NT2/D1 (cell line): Measurements from ENCODE around the gene RPTOR.

ENCODE experiments used
- YY1 ChIP-seq: IDR thresholded peaks from 2 replicates; pipeline ENCODE4 v1.6.1; 2011; ENCODE audit not compliant: insufficient read length, insufficient read depth
- ZNF274 ChIP-seq: IDR thresholded peaks from 2 replicates; pipeline ENCODE4 v1.6.1; 2011; ENCODE audit warnings: mild to moderate bottlenecking, low read depth, low read length

DNA sequence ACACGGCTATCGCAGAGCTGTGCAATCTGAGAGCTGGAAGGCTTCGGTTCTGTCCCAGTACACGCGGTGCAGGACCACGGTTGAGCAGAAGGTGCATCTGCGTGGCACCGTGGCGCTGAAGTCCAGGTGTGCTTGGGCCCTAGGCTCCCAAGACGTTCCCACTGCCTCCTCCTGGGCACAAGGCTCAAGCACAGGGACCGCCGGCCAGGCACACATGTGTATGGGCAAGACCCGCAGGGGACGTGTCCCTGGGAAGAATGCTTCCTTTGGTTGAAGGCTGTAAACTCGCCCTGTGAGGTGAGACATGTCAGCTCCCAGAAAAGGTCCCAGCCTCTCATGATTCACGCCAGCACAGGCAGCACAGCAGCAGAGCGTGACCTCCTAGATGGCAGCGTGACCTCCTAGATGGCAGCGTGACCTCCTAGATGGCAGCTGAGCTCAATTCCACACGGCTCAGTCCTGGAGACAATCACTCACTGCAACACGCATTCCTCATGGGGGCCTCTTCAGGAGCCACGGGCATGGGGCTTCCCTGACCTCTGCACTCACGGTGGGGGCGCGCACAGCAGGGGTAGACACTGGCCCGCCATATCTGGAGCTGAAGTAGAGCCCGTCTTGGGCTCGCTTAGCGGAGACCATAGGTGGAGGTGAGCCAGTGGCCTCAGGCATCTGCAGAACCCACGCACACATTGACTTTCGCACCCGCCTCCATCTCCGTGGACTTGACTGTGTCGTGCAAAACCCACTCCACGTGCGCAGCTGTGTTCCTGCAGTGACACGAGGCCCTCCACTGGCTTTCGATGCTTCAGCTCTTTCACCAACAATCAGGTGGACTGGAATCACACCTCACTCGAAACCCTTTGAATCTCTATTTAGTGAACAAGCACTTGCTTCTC, 362.0 kb downstream of the RPTOR start:
- TF ChIP-seq ZNF274 (no peak), YY1 (no peak)
